Measurements from ENCODE around the gene FBXO17.

FBXO17 gene

DNA sequence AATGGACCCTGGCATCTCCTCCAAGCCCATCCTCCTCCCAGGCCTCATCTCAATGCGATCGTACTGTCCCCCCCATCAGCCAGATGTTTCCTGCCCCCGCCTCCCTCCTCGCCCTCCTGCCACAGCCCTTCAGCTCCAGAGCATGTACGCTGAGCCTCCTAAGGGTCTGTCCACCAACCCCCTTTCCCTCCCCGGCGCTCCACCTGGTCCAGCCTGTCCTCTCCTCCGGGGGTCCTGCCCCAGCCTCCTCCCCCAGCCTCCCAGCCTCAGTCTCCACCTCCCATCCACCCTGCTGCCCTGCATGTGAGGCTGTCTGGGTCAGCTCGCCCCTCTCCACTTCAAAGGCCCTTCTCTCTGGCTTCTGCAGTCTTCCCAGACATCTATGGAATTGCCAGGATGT lies 80.6 kb downstream of the FBXO17 start:
- no peak for DNase-seq (ENCODE audit: low read depth in 3 of 3, low spot score in 1 of 3)

DNA sequence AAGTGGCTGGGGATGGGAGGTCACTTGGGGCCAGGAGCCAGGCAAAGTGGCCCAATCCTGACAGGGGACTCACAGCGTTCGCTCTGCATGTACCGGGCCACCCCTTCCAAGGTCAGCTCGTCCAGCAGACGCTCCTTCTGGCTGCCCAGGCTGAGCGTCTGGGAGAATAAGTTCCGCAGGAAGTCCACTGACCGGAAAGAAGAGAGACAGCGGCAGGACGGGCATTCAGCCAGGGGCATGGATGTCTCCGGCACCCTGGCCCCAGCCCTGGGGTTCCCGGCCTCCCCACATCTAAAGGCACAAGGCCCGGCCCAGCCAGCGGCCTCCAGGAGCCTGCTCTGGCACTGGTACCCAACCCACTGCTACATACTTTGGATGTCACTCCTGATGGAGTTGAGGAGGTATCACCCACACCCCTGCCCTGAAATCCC lies 82.2 kb downstream of the FBXO17 start:
- no peak for DNase-seq (ENCODE audit: low read depth in 3 of 3, low spot score in 1 of 3)

DNA sequence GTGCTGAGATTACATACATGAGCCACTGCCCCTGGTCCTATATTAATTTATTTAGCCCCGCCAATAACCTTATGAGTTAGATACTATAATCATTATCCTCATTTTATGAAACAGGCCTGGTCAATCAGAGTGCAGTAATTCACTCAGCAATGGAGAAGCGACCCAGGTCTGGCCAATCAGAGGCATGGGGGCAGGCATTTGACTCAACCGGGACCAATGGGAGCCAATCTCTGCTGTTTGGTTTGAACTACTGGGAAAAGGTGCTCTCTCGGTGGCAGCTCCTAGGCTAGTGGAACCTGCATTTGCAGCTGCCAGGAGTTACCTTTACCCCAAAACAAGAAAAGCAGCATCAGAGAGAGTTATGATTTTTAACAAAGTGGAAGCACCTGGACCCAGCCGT lies 82.7 kb downstream of the FBXO17 start:
- DNase-seq (ENCODE audit: low read depth in 3 of 3, low spot score in 1 of 3), result no peak

DNA sequence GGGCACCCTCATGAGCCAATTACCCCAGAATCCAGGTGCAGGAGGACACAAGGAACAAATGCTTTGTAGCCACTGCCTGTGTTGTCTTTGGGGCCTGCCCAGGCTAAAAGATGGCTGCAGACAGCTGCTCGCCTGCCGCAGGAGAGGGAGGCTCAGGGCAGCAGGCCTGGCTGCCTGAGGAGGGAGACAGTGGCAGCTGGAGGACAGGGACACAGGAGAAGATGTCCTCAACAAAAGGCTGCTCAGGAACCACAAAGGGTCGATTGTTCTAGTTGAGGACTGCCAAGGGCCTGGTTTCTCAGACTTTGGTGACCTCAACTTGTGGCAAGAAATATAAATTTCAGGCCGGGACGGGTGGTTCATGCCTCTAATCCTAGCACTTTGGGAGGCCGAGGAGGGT lies 83.8 kb downstream of the FBXO17 start:
- DNase-seq (ENCODE audit: low read depth in 3 of 3, low spot score in 1 of 3), result no peak
